Stimulated activated CD4-positive, alpha-beta T cell treated with anti-CD3 and anti-CD28 coated beads, Interleukin-15, amount 100 ng/mL, for 1 hour (primary cell): ENCODE results near the gene CFAP97.
"Not testable (repeated sequence)": the region's sequence is repeated elsewhere in the genome, so short reads cannot be mapped to it uniquely, and the experiment has no call there.

Source experiments
- DNase-seq, 2 donors: peaks; one replicate each; pipeline ENCODE4 v3.0.0-alpha.2; 2020; ENCODE audit warnings: low read depth in 1 of 2, low spot score in 1 of 2

Gene CFAP97

GRCh38 chr4:185222598-185222997, 18.8 kb upstream of the CFAP97 start:
- no peak for DNase-seq

- DNase-seq, result no peak
Measured at GRCh38 chr4:185221912-185222311, 18.1 kb upstream of the CFAP97 start.

- DNase-seq, result no peak
Measured at GRCh38 chr4:185221491-185221890, 17.7 kb upstream of the CFAP97 start.

- no peak for DNase-seq
Measured at GRCh38 chr4:185219551-185220344, 15.9 kb upstream of the CFAP97 start.

GRCh38 chr4:185218312-185218711, 14.5 kb upstream of the CFAP97 start:
- no peak for DNase-seq

- no peak for DNase-seq
Measured at GRCh38 chr4:185217408-185217975, 13.7 kb upstream of the CFAP97 start.

GRCh38 chr4:185215261-185215660, 11.5 kb upstream of the CFAP97 start:
- DNase-seq, result no peak

GRCh38 chr4:185213877-185214276, 10.1 kb upstream of the CFAP97 start:
- no peak for DNase-seq

GRCh38 chr4:185212581-185212980, 8.8 kb upstream of the CFAP97 start:
- DNase-seq, result no peak

GRCh38 chr4:185211641-185212040, 7.8 kb upstream of the CFAP97 start:
- DNase-seq, result no peak

- no peak for DNase-seq
Measured at GRCh38 chr4:185211035-185211434, 7.2 kb upstream of the CFAP97 start.

GRCh38 chr4:185210102-185210981, 6.5 kb upstream of the CFAP97 start:
- peak; percentile 13 to 27 for DNase-seq

GRCh38 chr4:185209852-185210101, 6.0 kb upstream of the CFAP97 start:
- DNase-seq, result not testable (repeated sequence)

- DNase-seq, result peak; percentile 72 to 84
Measured at GRCh38 chr4:185209031-185209851, 5.4 kb upstream of the CFAP97 start, which contains the start of gene SNX25. TSS of gene SNX25 (plus strand) at chr4:185209598. CDS start at chr4:185209827, 229 bp downstream.

- DNase-seq, result no peak
Measured at GRCh38 chr4:185207466-185207865, 3.7 kb upstream of the CFAP97 start.

- no peak for DNase-seq
Measured at GRCh38 chr4:185205697-185206342, 2.0 kb upstream of the CFAP97 start.

GRCh38 chr4:185205073-185205472, 1.3 kb upstream of the CFAP97 start:
- not testable (repeated sequence) for DNase-seq

GRCh38 chr4:185204238-185204910, 574 bp upstream of the CFAP97 start:
- DNase-seq, result no peak

- DNase-seq, result no peak
Measured at GRCh38 chr4:185202984-185203485, 765 bp downstream of the CFAP97 start.
